Upper lobe of left lung (tissue), 6 donors: ENCODE measurements around the gene ALDH1A3. TPM values are rescaled to one million over a fixed set of nuclear protein-coding genes. Genes with fewer than 3 reads are reported as not detected.
A peak's percentile ranks its signal among the peaks of the same experiment; 100 is the strongest.

Experiments used
- ATAC-seq, 2 donors: fragments of 200-7000 bp; cut with Tn5 transposase; one replicate each; pipeline ENCODE4 v1.9.1; 2022; ENCODE audit warnings: mild to moderate bottlenecking in 2 of 2, moderate library complexity in 2 of 2; ENCODE audit not compliant: low FRiP score in 2 of 2
- DNase-seq, 2 donors: peaks; one replicate each; pipeline ENCODE4 v3.0.0-alpha.2; 2019 to 2020
- H3K27ac ChIP-seq, 4 donors: fragments of 200-600 bp; sonication (generic); one replicate each; pipeline ENCODE4 v1.5.1; 2016 to 2019
- H3K27me3 ChIP-seq, 4 donors: fragments of 200-600 bp; sonication (generic); one replicate each; pipeline ENCODE4 v1.5.1; 2017 to 2019
- H3K36me3 ChIP-seq, 4 donors: fragments of 200-600 bp; sonication (generic); one replicate each; pipeline ENCODE4 v1.5.1; 2016 to 2019
- H3K4me1 ChIP-seq, 4 donors: fragments of 200-600 bp; sonication (generic); one replicate each; pipeline ENCODE4 v1.5.1; 2018 to 2019
- H3K4me3 ChIP-seq, 4 donors: fragments of 200-600 bp; sonication (generic); one replicate each; pipeline ENCODE4 v1.5.1; 2017 to 2019; ENCODE audit warnings: mild to moderate bottlenecking in 2 of 4, moderate library complexity in 1 of 4
- H3K9me3 ChIP-seq, 4 donors: fragments of 200-600 bp; sonication (generic); one replicate each; pipeline ENCODE4 v1.5.1; 2018 to 2019
- EP300 ChIP-seq, 4 donors: sonication (generic); formaldehyde crosslinking; IDR thresholded peaks; one replicate each; pipeline ENCODE4 v1.5.1; 2017; ENCODE audit warnings: antibody characterized with exemption in 4 of 4, control low read depth in 2 of 4
- POLR2A ChIP-seq, 4 donors: fragments of 450-650 bp; IDR thresholded peaks; one replicate each; pipeline ENCODE4 v1.5.1; 2016 to 2017; ENCODE audit warnings: antibody characterized with exemption in 4 of 4, mild to moderate bottlenecking in 2 of 4
- POLR2AphosphoS5 ChIP-seq, 2 donors: sonication (generic); formaldehyde crosslinking; IDR thresholded peaks; one replicate each; pipeline ENCODE4 v1.5.1; 2017; ENCODE audit warnings: antibody characterized with exemption in 2 of 2
- WGBS, 2 donors: methylation state at CpG; one replicate each; pipeline ENCODE4 v1.1.5; 2017 to 2018; 5-methylcytosine and 5-hydroxymethylcytosine counted together
- total RNA-seq, 6 donors: library from RNA; depleted of rRNA in 4 of 6; stranded (reverse); fragments of >200 nt in 4 of 6; gene quantifications; one replicate each; pipeline versions ENCODE4 v1.1.0 to v1.2.1, GENCODE V29; 2016 to 2021
- TF ChIP-seq, protein P1 (sequence below), 6 experiments: fragments of 450-650 bp in 4 of 6; fragments of 200-600 bp in 2 of 6; sonication (generic) in 2 of 6; IDR thresholded peaks; one replicate each; pipeline ENCODE4 v1.5.1; 2016 to 2019; ENCODE audit warnings: antibody characterized with exemption in 6 of 6
- donor health status: DM: no; HTN: no; CAD: no; lungs with moderate emphysema.
- donor health status: DM: no; HTN: yes; CAD: no; lungs with severe emphysema.

Gene ALDH1A3
- total RNA-seq, 6 donors from 2014 or later, result 3.6 to 41.5 (median 14.1) TPM

DNA sequence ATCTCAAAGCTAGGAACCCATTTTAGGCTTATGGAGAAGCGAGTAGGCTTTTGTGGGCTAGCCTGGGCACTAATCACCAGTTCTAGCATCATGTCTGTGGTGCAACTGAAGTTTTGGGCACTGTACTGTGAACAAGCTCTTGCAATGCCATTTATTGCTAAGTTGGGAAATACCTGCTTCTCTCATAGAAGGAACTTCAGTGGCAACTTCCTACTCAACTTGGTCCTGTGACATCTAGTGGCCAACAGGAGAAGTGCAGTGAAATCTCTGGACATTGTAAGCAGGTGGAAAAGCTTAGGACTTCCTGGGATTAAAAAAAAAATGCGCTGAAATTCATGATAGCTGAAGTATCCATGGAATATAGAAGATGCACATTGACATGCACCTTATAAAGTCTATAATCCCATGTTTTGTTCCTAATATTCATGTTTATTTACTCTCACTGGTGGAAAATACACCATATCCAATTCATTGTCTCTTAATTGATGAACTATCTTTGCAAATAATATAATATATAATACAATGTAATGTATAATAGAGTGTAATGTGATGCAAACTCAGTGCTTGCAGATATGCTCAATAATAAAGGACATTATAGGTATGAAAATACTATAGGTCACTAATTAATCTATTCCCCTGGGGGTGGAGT lies 6.5 kb upstream of the ALDH1A3 start:
- H3K36me3 ChIP-seq, result no peaks in the 10 kb centered on the region
- H3K4me1 ChIP-seq, result no peaks in the 10 kb centered on the region
- no peak for TF ChIP-seq POLR2AphosphoS5 (IDR thresholded peaks at IDR 0.05)
- TF ChIP-seq, protein P1, sequence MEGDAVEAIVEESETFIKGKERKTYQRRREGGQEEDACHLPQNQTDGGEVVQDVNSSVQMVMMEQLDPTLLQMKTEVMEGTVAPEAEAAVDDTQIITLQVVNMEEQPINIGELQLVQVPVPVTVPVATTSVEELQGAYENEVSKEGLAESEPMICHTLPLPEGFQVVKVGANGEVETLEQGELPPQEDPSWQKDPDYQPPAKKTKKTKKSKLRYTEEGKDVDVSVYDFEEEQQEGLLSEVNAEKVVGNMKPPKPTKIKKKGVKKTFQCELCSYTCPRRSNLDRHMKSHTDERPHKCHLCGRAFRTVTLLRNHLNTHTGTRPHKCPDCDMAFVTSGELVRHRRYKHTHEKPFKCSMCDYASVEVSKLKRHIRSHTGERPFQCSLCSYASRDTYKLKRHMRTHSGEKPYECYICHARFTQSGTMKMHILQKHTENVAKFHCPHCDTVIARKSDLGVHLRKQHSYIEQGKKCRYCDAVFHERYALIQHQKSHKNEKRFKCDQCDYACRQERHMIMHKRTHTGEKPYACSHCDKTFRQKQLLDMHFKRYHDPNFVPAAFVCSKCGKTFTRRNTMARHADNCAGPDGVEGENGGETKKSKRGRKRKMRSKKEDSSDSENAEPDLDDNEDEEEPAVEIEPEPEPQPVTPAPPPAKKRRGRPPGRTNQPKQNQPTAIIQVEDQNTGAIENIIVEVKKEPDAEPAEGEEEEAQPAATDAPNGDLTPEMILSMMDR (IDR thresholded peaks at IDR 0.05), result peak; percentile 78 to 97 (median 92)
- no peak overlapping the region for H3K27ac ChIP-seq
- peak in 1 of 2 donors; percentile 67 for DNase-seq
- H3K9me3 ChIP-seq, result no peaks in the 10 kb centered on the region
- peak; percentile 85 to 89 for ATAC-seq
- peaks cover 0 to 1% (median 0%) of the 10 kb centered on the region in 4 donors for H3K27me3 ChIP-seq
- H3K4me3 ChIP-seq, result no peak overlapping the region
- WGBS, 2 donors, result 36 to 49% methylated on average over 2 of the region's 2 CpGs

DNA sequence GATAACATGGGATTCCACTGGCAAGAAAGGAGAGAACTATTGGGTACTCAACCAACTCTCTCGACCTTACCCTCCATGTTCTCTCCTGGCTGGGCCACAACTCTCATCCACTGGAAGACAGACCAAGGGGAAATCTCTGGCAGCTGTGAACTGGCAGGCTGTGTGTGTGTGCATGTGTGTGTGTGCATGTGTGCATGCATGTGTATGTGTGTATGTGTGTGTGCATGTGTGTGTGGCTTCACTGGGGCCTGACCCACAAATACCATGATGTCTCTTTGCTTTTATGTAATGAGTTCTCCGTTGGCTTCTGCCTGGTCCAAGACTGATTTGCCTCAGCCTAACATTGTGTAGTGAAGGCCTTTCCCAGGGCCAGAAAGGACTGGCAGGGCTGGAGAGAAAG lies 4.1 kb upstream of the ALDH1A3 start:
- TF ChIP-seq EP300 (IDR thresholded peaks at IDR 0.05) (no peak), POLR2AphosphoS5 (IDR thresholded peaks at IDR 0.05) (no peak), POLR2A (IDR thresholded peaks at IDR 0.05) (no peak)
- TF ChIP-seq, protein P1 (IDR thresholded peaks at IDR 0.05), result no peak
- Histone ChIP-seq H3K9me3 (no peaks in the 10 kb centered on the region), H3K4me3 (no peak overlapping the region), H3K27ac (no peak overlapping the region), H3K4me1 (peaks cover 10 to 19% (median 15%) of the 10 kb centered on the region in 4 donors), H3K27me3 (peaks cover 0 to 20% (median 10%) of the 10 kb centered on the region in 4 donors), H3K36me3 (no peaks in the 10 kb centered on the region)
- DNase-seq, result no peak
- ATAC-seq, result no peak
- 84 to 88% methylated on average over 2 of the region's 2 CpGs for WGBS, 2 donors

GRCh38 chr15:100875976-100876375 lies 3.7 kb upstream of the ALDH1A3 start:
- H3K4me1 ChIP-seq, result peaks cover 13 to 23% (median 16%) of the 10 kb centered on the region in 4 donors
- no peaks in the 10 kb centered on the region for H3K36me3 ChIP-seq
- ATAC-seq, result no peak
- no peaks in the 10 kb centered on the region for H3K9me3 ChIP-seq
- peaks cover 0 to 24% (median 12%) of the 10 kb centered on the region in 4 donors for H3K27me3 ChIP-seq
- 88 to 90% methylated on average over 6 to 7 of the region's 7 CpGs for WGBS, 2 donors
- TF ChIP-seq POLR2A (IDR thresholded peaks at IDR 0.05) (no peak), POLR2AphosphoS5 (IDR thresholded peaks at IDR 0.05) (no peak), EP300 (IDR thresholded peaks at IDR 0.05) (no peak)
- TF ChIP-seq, protein P1 (IDR thresholded peaks at IDR 0.05), result no peak
- H3K27ac ChIP-seq, result no peak overlapping the region
- DNase-seq, result no peak
- no peak overlapping the region for H3K4me3 ChIP-seq

- Histone ChIP-seq H3K9me3 (no peaks in the 10 kb centered on the region), H3K36me3 (no peaks in the 10 kb centered on the region), H3K4me3 (no peak overlapping the region), H3K27ac (no peak overlapping the region), H3K27me3 (peaks cover 0 to 24% (median 12%) of the 10 kb centered on the region in 4 donors), H3K4me1 (peaks cover 13 to 23% (median 16%) of the 10 kb centered on the region in 4 donors)
- TF ChIP-seq, protein P1 (IDR thresholded peaks at IDR 0.05), result no peak
- TF ChIP-seq EP300 (IDR thresholded peaks at IDR 0.05) (no peak), POLR2A (IDR thresholded peaks at IDR 0.05) (no peak), POLR2AphosphoS5 (IDR thresholded peaks at IDR 0.05) (no peak)
- DNase-seq (no peak), ATAC-seq (no peak)
- WGBS, 2 donors, result 88 to 91% methylated on average over 10 of the region's 10 CpGs
Measured at GRCh38 chr15:100877551-100877950, 2.1 kb upstream of the ALDH1A3 start.

DNA sequence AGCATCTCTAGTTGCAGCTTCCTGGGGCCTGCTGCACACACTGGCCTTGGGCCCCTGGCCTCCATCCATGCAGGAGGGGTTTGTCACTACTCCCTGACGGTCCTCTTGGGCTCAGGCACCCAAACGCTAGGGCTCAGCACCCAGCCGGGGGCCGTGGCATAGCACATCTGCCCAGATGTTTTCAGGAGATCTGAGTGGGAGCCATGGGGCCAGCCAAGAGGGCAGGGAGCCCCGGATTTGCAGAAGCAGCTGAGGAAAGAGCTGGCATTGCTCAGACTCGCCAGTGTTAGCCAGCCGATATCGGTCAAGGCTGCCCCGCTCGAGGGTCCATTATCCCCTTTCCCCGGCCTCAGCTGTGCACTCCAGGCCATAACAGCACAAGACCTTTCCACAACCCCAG lies 1.5 kb upstream of the ALDH1A3 start:
- Histone ChIP-seq H3K27me3 (peaks cover 0 to 24% (median 12%) of the 10 kb centered on the region in 4 donors), H3K36me3 (no peaks in the 10 kb centered on the region), H3K27ac (no peak overlapping the region), H3K4me3 (no peak overlapping the region), H3K9me3 (no peaks in the 10 kb centered on the region), H3K4me1 (peaks cover 13 to 23% (median 16%) of the 10 kb centered on the region in 4 donors)
- WGBS, 2 donors, result 81% methylated on average over 11 of the region's 11 CpGs; no CpG with 5 or more reads in 1 of the 2 donors
- no peak for DNase-seq
- TF ChIP-seq EP300 (IDR thresholded peaks at IDR 0.05) (no peak), POLR2AphosphoS5 (IDR thresholded peaks at IDR 0.05) (no peak)
- TF ChIP-seq, protein P1 (IDR thresholded peaks at IDR 0.05), result no peak
- no peak for ATAC-seq
